Osteocyte (in vitro differentiated cells): ENCODE results near the gene ZNF138. TPM values are rescaled to one million over a fixed set of nuclear protein-coding genes. Genes with fewer than 3 reads are reported as not detected.
"Not testable (repeated sequence)": the region's sequence is repeated elsewhere in the genome, so short reads cannot be mapped to it uniquely, and the experiment has no call there.

Experiments
- DNase-seq: peaks from one replicate; pipeline ENCODE4 v3.0.0; 2021; ENCODE audit warnings: mixed read lengths; ENCODE audit not compliant: unreplicated experiment; ENCODE audit errors: extremely low spot score
- H3K27ac Mint-ChIP-seq: one replicate; pipeline ENCODE4 v1.8.0; 2021; ENCODE audit warnings: mild to moderate bottlenecking, mixed read lengths; ENCODE audit not compliant: unreplicated experiment
- H3K27me3 Mint-ChIP-seq: one replicate; pipeline ENCODE4 v1.8.0; 2021; ENCODE audit warnings: mixed read lengths; ENCODE audit not compliant: unreplicated experiment
- H3K36me3 Mint-ChIP-seq: one replicate; pipeline ENCODE4 v1.8.0; 2021; ENCODE audit warnings: mixed read lengths; ENCODE audit not compliant: unreplicated experiment
- H3K4me1 Mint-ChIP-seq: one replicate; pipeline ENCODE4 v1.8.0; 2021; ENCODE audit warnings: mixed read lengths; ENCODE audit not compliant: unreplicated experiment
- H3K4me3 Mint-ChIP-seq: one replicate; pipeline ENCODE4 v1.8.0; 2021; ENCODE audit warnings: mild to moderate bottlenecking, moderate library complexity, mixed read lengths; ENCODE audit not compliant: unreplicated experiment
- H3K9me3 Mint-ChIP-seq: one replicate; pipeline ENCODE4 v1.8.0; 2021; ENCODE audit warnings: mixed read lengths; ENCODE audit not compliant: unreplicated experiment
- total RNA-seq: library from RNA; stranded (reverse); gene quantifications from 2 replicates; pipeline ENCODE4 v1.2.1, GENCODE V29; 2021
- TF ChIP-seq, protein P1 (sequence below): fragments of 200-600 bp; sonication (generic); IDR thresholded peaks from 2 replicates; pipeline ENCODE4 v1.5.0; 2021; ENCODE audit warnings: antibody characterized with exemption, mild to moderate bottlenecking, moderate library complexity

ZNF138 gene
- total RNA-seq, 1 donor from 2014 or later = 4.0 TPM

GRCh38 chr7:64793106-64793755 lies 997 bp upstream of the ZNF138 start:
- TF ChIP-seq, protein P1, sequence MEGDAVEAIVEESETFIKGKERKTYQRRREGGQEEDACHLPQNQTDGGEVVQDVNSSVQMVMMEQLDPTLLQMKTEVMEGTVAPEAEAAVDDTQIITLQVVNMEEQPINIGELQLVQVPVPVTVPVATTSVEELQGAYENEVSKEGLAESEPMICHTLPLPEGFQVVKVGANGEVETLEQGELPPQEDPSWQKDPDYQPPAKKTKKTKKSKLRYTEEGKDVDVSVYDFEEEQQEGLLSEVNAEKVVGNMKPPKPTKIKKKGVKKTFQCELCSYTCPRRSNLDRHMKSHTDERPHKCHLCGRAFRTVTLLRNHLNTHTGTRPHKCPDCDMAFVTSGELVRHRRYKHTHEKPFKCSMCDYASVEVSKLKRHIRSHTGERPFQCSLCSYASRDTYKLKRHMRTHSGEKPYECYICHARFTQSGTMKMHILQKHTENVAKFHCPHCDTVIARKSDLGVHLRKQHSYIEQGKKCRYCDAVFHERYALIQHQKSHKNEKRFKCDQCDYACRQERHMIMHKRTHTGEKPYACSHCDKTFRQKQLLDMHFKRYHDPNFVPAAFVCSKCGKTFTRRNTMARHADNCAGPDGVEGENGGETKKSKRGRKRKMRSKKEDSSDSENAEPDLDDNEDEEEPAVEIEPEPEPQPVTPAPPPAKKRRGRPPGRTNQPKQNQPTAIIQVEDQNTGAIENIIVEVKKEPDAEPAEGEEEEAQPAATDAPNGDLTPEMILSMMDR = no peak
- H3K9me3 Mint-ChIP-seq = no peaks in the 10 kb centered on the region
- no peak for DNase-seq
- H3K4me3 Mint-ChIP-seq = no peak overlapping the region
- H3K36me3 Mint-ChIP-seq = no peaks in the 10 kb centered on the region
- no peak overlapping the region for H3K27ac Mint-ChIP-seq
- H3K27me3 Mint-ChIP-seq = peaks cover 3% of the 10 kb centered on the region
- H3K4me1 Mint-ChIP-seq = peaks cover 19% of the 10 kb centered on the region

- Mint-ChIP-seq H3K9me3 (no peaks in the 10 kb centered on the region), H3K4me1 (peaks cover 19% of the 10 kb centered on the region), H3K36me3 (peaks cover 16% of the 10 kb centered on the region), H3K4me3 (peak overlapping the region; percentile 99), H3K27ac (peak overlapping the region; percentile 100), H3K27me3 (no peaks in the 10 kb centered on the region)
- TF ChIP-seq, protein P1 = no peak
- DNase-seq = no peak
Measured at GRCh38 chr7:64795176-64795575, 948 bp downstream of the ZNF138 start.

DNA sequence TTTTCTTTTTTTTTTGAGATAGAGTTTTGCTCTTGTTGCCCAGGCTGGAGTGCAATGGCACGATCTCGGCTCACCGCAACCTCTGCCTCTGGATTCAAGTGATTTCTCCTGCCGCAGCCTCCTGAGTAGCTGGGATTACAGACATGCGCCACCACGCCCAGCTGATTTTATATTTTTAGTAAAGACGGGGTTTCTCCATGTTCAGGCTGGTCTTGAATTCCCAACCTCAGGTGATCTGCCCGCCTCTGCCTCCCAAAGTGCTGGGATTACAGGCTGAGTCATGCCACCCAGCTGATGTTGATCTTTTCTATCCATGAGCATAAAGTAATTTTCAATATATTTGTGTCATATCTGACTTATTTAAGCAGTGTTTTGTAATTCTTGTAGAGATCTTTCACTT lies 4.9 kb downstream of the ZNF138 start:
- H3K4me3 Mint-ChIP-seq, H3K9me3 Mint-ChIP-seq, H3K27ac Mint-ChIP-seq, DNase-seq, H3K27me3 Mint-ChIP-seq: not testable (repeated sequence)
- peaks cover 35% of the 10 kb centered on the region for H3K36me3 Mint-ChIP-seq
- peaks cover 19% of the 10 kb centered on the region for H3K4me1 Mint-ChIP-seq

- H3K36me3 Mint-ChIP-seq = peaks cover 37% of the 10 kb centered on the region
- H3K27me3 Mint-ChIP-seq = no peaks in the 10 kb centered on the region
- DNase-seq = no peak
- H3K9me3 Mint-ChIP-seq = peaks cover 3% of the 10 kb centered on the region
- TF ChIP-seq, protein P1 = no peak
- no peaks in the 10 kb centered on the region for H3K4me1 Mint-ChIP-seq
- no peak overlapping the region for H3K4me3 Mint-ChIP-seq
- H3K27ac Mint-ChIP-seq = no peak overlapping the region
Measured at GRCh38 chr7:64802699-64803098, 8.5 kb downstream of the ZNF138 start.

GRCh38 chr7:64807731-64808365 lies 13.6 kb downstream of the ZNF138 start:
- Mint-ChIP-seq H3K27ac (no peak overlapping the region), H3K36me3 (peaks cover 19% of the 10 kb centered on the region), H3K9me3 (peaks cover 3% of the 10 kb centered on the region), H3K27me3 (no peaks in the 10 kb centered on the region), H3K4me3 (no peak overlapping the region), H3K4me1 (no peaks in the 10 kb centered on the region)
- no peak for DNase-seq
- TF ChIP-seq, protein P1 = no peak
